Gastroesophageal sphincter (tissue), 4 donors: ENCODE results near the gene RGS12. TPM values are rescaled to one million over a fixed set of nuclear protein-coding genes. Genes with fewer than 3 reads are reported as not detected.
A peak's percentile ranks its signal among the peaks of the same experiment; 100 is the strongest.

Experiments used
- ATAC-seq: fragments of 150-250 bp; one replicate; pipeline ENCODE4 v1.9.1; 2016; ENCODE audit warnings: mild to moderate bottlenecking, moderate library complexity
- H3K27ac ChIP-seq, 4 donors: fragments of 200-600 bp; sonication (generic) in 3 of 4; 1 replicate in 3 of 4; 2 replicates in 1 of 4; pipeline ENCODE4 v1.5.1; 2016 to 2019
- H3K27me3 ChIP-seq: fragments of 200-600 bp; sonication (generic); one replicate; pipeline ENCODE4 v1.5.1; 2019
- H3K36me3 ChIP-seq, 2 donors: fragments of 200-600 bp; sonication (generic); one replicate each; pipeline ENCODE4 v1.5.1; 2019; ENCODE audit warnings: control low read depth in 1 of 2
- H3K4me1 ChIP-seq, 3 donors: fragments of 200-600 bp; sonication (generic); 1 replicate in 2 of 3; 2 replicates in 1 of 3; pipeline ENCODE4 v1.5.1; 2016 to 2019; ENCODE audit warnings: control low read depth in 2 of 3
- H3K4me3 ChIP-seq, 2 donors: fragments of 200-600 bp; sonication (generic); one replicate each; pipeline ENCODE4 v1.5.1; 2019; ENCODE audit warnings: mild to moderate bottlenecking in 1 of 2, moderate library complexity in 1 of 2
- H3K9me3 ChIP-seq, 3 donors: fragments of 200-600 bp; sonication (generic); one replicate each; pipeline ENCODE4 v1.5.1; 2017 to 2019; ENCODE audit warnings: control low read depth in 2 of 3
- CTCF ChIP-seq, 4 experiments: fragments of 200-600 bp in 2 of 4; fragments of 450-650 bp in 2 of 4; sonication (generic) in 1 of 4; IDR thresholded peaks; one replicate each; pipeline ENCODE4 v1.5.1; 2017 to 2019; ENCODE audit warnings: antibody characterized with exemption in 4 of 4, mild to moderate bottlenecking in 2 of 4, moderate library complexity in 2 of 4
- EP300 ChIP-seq: sonication (generic); formaldehyde crosslinking; IDR thresholded peaks from one replicate; pipeline ENCODE4 v1.6.1; 2017; ENCODE audit warnings: antibody characterized with exemption, mild to moderate bottlenecking
- POLR2A ChIP-seq, 2 donors: fragments of 450-650 bp; IDR thresholded peaks; one replicate each; pipeline ENCODE4 v1.6.1; 2017; ENCODE audit warnings: antibody characterized with exemption in 2 of 2, mild to moderate bottlenecking in 2 of 2, moderate library complexity in 1 of 2
- POLR2AphosphoS5 ChIP-seq: sonication (generic); formaldehyde crosslinking; IDR thresholded peaks from one replicate; pipeline ENCODE4 v1.6.1; 2017; ENCODE audit warnings: antibody characterized with exemption
- WGBS, 2 donors: methylation state at CpG; one replicate each; pipeline ENCODE4 v1.1.5; 2018; ENCODE audit warnings: low coverage in 1 of 2; 5-methylcytosine and 5-hydroxymethylcytosine counted together
- total RNA-seq, 4 donors: library from RNA; depleted of rRNA; stranded (reverse); fragments of >200 nt; gene quantifications; one replicate each; pipeline ENCODE4 v1.1.0, GENCODE V29; 2016

The RGS12 gene
- 10 to 100 TPM; 24.1 to 32.7 (median 29.1) TPM for total RNA-seq

DNA sequence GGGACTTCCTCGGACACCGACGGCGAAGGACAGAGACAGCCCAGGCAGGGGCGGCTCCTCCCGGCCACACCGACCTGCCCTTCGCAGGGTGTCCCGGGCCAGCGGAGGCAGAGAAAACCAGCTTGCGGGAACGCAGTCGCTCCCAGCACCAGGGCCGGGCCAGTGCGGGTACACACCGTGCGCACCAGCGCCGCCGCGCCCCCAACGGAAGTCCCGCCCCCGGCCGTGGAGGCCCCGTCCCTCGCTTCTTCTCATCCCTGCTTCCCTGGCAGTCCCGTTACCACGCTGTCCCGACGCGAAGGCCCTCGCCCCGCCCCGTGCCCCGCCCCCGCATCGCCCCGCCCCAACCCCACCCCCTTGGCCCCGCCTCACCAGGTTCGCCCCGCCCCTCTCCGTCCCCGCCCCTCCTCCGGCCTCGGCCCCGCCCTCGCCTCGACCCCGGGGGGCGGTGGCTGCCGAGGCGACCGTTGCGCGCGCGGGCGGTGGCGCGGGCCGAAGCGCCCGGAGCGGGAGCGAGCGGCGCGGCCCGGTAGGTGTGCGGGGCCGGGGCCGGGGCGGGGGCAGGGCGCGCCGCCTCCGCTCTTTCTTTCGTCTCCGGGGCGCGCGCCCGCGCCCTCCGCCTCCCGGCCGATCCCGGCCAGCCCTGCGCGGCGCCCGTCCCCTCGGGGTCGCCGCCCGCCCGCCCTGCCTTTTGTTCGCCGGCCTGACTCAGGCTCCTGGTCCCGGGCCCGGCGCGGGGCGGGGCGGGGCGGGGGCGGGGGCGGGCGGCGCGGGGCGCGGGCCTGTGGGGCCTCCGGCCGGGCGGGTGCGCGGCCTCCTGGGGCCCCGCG lies at the start of gene RGS12:
TSS of gene RGS12 (plus strand) at position 451 of the 830 bp plus-strand sequence. CDS start 23,150 bp downstream, outside the sequence.
- peak; percentile 96 for ATAC-seq
- no CpG with 5 or more reads among the region's 121 CpGs for WGBS, 2 donors
- peak; percentile 94 for TF ChIP-seq POLR2AphosphoS5
- TF ChIP-seq POLR2A (IDR thresholded peaks at IDR 0.05): peak; percentile 91 to 93
- TF ChIP-seq CTCF (IDR thresholded peaks at IDR 0.05): no peak
- H3K4me3 ChIP-seq: peak within 1 kb of the TSS; percentile 95 to 96
- peaks cover 0 to 13% (median 0%) of the 10 kb centered on the region in 3 donors for H3K9me3 ChIP-seq
- no peaks in the 10 kb centered on the region for H3K27me3 ChIP-seq
- H3K4me1 ChIP-seq: peaks cover 0 to 46% (median 5%) of the 10 kb centered on the region in 3 donors
- H3K36me3 ChIP-seq: peaks cover 0 to 7% of the 10 kb centered on the region in 2 donors
- peak within 1 kb of the TSS; percentile 97 to 99 (median 98) for H3K27ac ChIP-seq

DNA sequence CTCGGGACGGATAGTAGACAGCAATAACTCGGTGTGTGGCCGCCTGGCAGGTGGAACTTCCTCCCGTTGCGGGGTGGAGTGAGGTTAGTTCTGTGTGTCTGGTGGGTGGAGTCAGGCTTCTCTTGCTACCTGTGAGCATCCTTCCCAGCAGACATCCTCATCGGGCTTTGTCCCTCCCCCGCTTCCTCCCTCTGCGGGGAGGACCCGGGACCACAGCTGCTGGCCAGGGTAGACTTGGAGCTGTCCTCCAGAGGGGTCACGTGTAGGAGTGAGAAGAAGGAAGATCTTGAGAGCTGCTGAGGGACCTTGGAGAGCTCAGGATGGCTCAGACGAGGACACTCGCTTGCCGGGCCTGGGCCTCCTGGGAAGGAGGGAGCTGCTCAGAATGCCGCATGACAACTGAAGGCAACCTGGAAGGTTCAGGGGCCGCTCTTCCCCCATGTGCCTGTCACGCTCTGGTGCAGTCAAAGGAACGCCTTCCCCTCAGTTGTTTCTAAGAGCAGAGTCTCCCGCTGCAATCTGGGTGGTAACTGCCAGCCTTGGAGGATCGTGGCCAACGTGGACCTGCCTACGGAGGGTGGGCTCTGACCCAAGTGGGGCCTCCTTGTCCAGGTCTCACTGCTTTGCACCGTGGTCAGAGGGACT lies 49.6 kb upstream of the RGS12 start:
- TF ChIP-seq CTCF (IDR thresholded peaks at IDR 0.05): no peak
- TF ChIP-seq EP300: no peak
- TF ChIP-seq POLR2A (IDR thresholded peaks at IDR 0.05): no peak
- no peak for TF ChIP-seq POLR2AphosphoS5
- H3K36me3 ChIP-seq: peaks cover 0 to 44% of the 10 kb centered on the region in 2 donors
- ATAC-seq: no peak
- H3K27me3 ChIP-seq: no peaks in the 10 kb centered on the region
- no peak overlapping the region for H3K4me3 ChIP-seq
- H3K4me1 ChIP-seq: peaks cover 2 to 30% (median 12%) of the 10 kb centered on the region in 3 donors
- WGBS, 2 donors: 95% methylated on average over 6 of the region's 23 CpGs; no CpG with 5 or more reads in 1 of the 2 donors
- no peak overlapping the region for H3K27ac ChIP-seq
- no peaks in the 10 kb centered on the region for H3K9me3 ChIP-seq

DNA sequence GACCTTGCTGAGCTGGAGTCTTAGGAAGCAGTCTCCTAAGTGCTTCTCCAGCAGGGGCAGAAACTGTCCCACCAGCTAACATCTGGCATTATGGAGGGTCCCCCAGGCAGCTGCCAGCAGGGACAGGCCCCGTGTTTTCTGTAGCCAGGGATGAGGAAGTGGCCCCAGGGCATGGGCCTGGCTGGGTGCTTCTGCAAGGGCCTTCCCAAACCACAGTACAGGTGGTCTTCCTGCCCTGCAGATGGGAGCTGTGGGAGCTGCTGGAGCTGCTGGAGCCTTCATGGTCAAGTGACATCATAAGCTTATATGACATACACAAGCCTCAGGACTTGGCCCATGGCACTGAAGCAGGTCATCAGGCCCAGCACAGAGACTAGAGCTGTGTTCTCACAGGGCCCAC lies 48.8 kb upstream of the RGS12 start:
- Histone ChIP-seq H3K4me1 (peaks cover 2 to 30% (median 12%) of the 10 kb centered on the region in 3 donors), H3K27ac (no peak overlapping the region), H3K27me3 (no peaks in the 10 kb centered on the region), H3K4me3 (no peak overlapping the region), H3K9me3 (no peaks in the 10 kb centered on the region), H3K36me3 (peaks cover 0 to 36% of the 10 kb centered on the region in 2 donors)
- no peak for TF ChIP-seq EP300
- TF ChIP-seq CTCF (IDR thresholded peaks at IDR 0.05): no peak
- TF ChIP-seq POLR2A (IDR thresholded peaks at IDR 0.05): no peak
- TF ChIP-seq POLR2AphosphoS5: no peak
- no peak for ATAC-seq
- WGBS, 2 donors: no CpG with 5 or more reads among the region's 1 CpG

DNA sequence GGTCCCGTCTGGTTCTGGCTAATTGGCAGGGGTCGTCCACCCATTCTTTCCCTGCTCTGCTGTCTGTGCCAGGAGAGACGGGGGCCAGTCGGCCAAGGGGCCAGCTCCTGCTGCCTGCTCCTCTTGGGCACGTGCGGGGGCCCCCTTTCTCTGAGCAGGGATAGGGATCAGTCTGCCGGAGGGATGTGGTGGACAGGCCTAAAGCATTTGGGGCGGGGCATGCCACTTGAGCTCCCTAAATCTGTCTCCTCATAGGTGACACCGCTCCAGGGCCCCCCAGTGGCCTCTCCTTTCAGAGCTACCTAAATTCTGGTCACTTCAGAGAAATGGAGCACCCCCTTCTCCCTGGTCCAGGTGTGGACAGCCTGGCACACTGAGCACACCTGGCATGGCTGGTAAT lies 48.1 kb upstream of the RGS12 start:
- Histone ChIP-seq H3K4me1 (peaks cover 2 to 30% (median 12%) of the 10 kb centered on the region in 3 donors), H3K36me3 (peaks cover 0 to 29% of the 10 kb centered on the region in 2 donors), H3K27ac (no peak overlapping the region), H3K4me3 (no peak overlapping the region), H3K9me3 (no peaks in the 10 kb centered on the region), H3K27me3 (no peaks in the 10 kb centered on the region)
- no peak for ATAC-seq
- no CpG with 5 or more reads among the region's 9 CpGs for WGBS, 2 donors
- TF ChIP-seq CTCF (IDR thresholded peaks at IDR 0.05) (no peak), POLR2AphosphoS5 (no peak), POLR2A (IDR thresholded peaks at IDR 0.05) (no peak), EP300 (no peak)
